OCI-LY7 (cell line): Measurements from ENCODE around the gene REXO1. TPM values are rescaled to one million over a fixed set of nuclear protein-coding genes. Genes with fewer than 3 reads are reported as not detected.

Source experiments
- BruUV-seq: library from RNA; stranded (reverse); fragments of 400-500 nt; replicated peaks from 2 replicates; lab custom pipeline; 2021; lab: Mats Ljungman, UMichigan
- CTCF ChIA-PET: fragments of 300-600 bp; sonication (Branson Sonifier 250); formaldehyde crosslinking; loops from one replicate; lab custom pipeline; 2022; ENCODE audit warnings: antibody characterized with exemption; ENCODE audit not compliant: unreplicated experiment; lab: Charles Lee
- POLR2A ChIA-PET: fragments of 300-600 bp; sonication (Branson Sonifier 250); formaldehyde crosslinking; loops from one replicate; lab custom pipeline; 2022; ENCODE audit warnings: antibody characterized with exemption; lab: Charles Lee
- DNase-seq: peaks from one replicate; pipeline ENCODE4 v3.0.0-alpha.2; 2015; ENCODE audit warnings: low spot score
- H2AFZ ChIP-seq: fragments of 200-600 bp; sonication (generic), shearing (Covaris generic); 2 replicates; pipeline ENCODE4 v1.6.1; 2014; ENCODE audit warnings: mild to moderate bottlenecking, antibody characterized with exemption, low read length, moderate library complexity
- H3K27ac ChIP-seq: fragments of 200-600 bp; sonication (generic); 2 replicates; pipeline ENCODE4 v1.5.1; 2014; ENCODE audit warnings: mixed run types, low read depth, mild to moderate bottlenecking, moderate library complexity, low read length, inconsistent platforms; ENCODE audit not compliant: poor library complexity, severe bottlenecking
- H3K36me3 ChIP-seq: fragments of 200-600 bp; sonication (generic); 2 replicates; pipeline ENCODE4 v1.6.1; 2014; ENCODE audit warnings: mild to moderate bottlenecking, antibody characterized with exemption, low read length, moderate library complexity, mixed read lengths; ENCODE audit not compliant: insufficient read depth
- H3K4me1 ChIP-seq: fragments of 200-600 bp; sonication (generic); 2 replicates; pipeline ENCODE4 v1.5.1; 2014; ENCODE audit warnings: mild to moderate bottlenecking, low read length; ENCODE audit not compliant: insufficient read depth, poor library complexity, severe bottlenecking
- H3K4me2 ChIP-seq: fragments of 200-600 bp; sonication (generic); 2 replicates; pipeline ENCODE4 v1.6.1; 2014; ENCODE audit warnings: mild to moderate bottlenecking, low read length
- H3K4me3 ChIP-seq: fragments of 200-600 bp; sonication (generic); 2 replicates; pipeline ENCODE4 v1.5.1; 2014; ENCODE audit warnings: mild to moderate bottlenecking, low read depth, low read length; ENCODE audit not compliant: poor library complexity, severe bottlenecking
- H3K79me2 ChIP-seq: fragments of 200-600 bp; sonication (generic); 2 replicates; pipeline ENCODE4 v1.6.1; 2016; ENCODE audit warnings: low read depth, mild to moderate bottlenecking, low read length, moderate library complexity, mixed read lengths; ENCODE audit not compliant: insufficient read depth
- H3K9me2 ChIP-seq: fragments of 200-600 bp; sonication (generic); 2 replicates; pipeline ENCODE4 v1.6.1; 2016; ENCODE audit warnings: mild to moderate bottlenecking, low read length, mixed read lengths; ENCODE audit not compliant: insufficient read depth
- H3K9me3 ChIP-seq: fragments of 200-600 bp; sonication (generic); 2 replicates; pipeline ENCODE4 v1.6.1; 2014; ENCODE audit warnings: mild to moderate bottlenecking, mixed run types, low read length, mixed read lengths
- H4K20me1 ChIP-seq: fragments of 200-600 bp; sonication (generic); 2 replicates; pipeline ENCODE4 v1.6.1; 2014; ENCODE audit warnings: mild to moderate bottlenecking, antibody characterized with exemption, low read length, moderate library complexity, mixed read lengths; ENCODE audit not compliant: insufficient read depth
- CTCF ChIP-seq: fragments of 200-600 bp; sonication (generic); conservative IDR thresholded peaks from 2 replicates; pipeline ENCODE4 v1.5.1; 2014; ENCODE audit warnings: mild to moderate bottlenecking, antibody characterized with exemption, low read length, moderate library complexity, mixed read lengths
- EZH2phosphoT487 ChIP-seq: fragments of 200-600 bp; sonication (generic); IDR thresholded peaks from 2 replicates; pipeline ENCODE4 v1.6.1; 2018; ENCODE audit warnings: low read depth, borderline replicate concordance, mild to moderate bottlenecking, mixed run types, antibody characterized with exemption, low read length, moderate library complexity, mixed read lengths
- intact Hi-C: fragments of 100-400 bp; cut with micrococcal nuclease; formaldehyde crosslinking; loops from one replicate; pipeline ENCODE4 v1.10.0; 2022; ENCODE audit not compliant: unreplicated experiment
- total RNA-seq, 2 experiments: library from RNA; depleted of rRNA in 1 of 2; stranded (reverse); fragments of >200 nt in 1 of 2; shearing (Covaris generic) in 1 of 2; gene quantifications; 2 replicates each; pipeline ENCODE4 v1.2.3, GENCODE V29; 2014 to 2022

Gene REXO1
- total RNA-seq, 2 experiments from 2014 or later: 24.0 to 52.8 TPM

DNA sequence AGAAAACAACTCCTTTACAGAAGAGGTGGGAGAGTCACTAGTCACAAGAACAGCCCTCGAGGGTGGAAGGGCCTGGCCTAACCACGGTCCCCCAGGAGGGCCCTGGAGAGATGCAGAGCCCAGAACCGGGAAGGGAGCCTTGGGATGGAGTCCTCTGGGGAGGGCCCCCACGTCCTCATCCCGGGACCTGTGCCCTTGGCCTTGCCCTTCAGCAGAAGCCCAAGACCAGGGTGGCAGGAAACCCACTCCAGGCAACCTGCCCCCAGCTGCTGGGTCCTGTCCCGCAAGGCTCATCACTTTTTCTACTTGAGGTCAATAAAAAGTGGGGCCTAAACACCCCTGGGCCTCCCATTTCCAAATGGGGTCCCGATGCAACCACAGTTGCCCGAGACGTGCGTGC lies 33.9 kb downstream of the REXO1 start:
- Histone ChIP-seq H2AFZ (no peak overlapping the region), H3K36me3 (peaks cover 40% of the 10 kb centered on the region; the same call in 1 of the 2 replicates), H3K4me1 (peaks cover 18% of the 10 kb centered on the region), H3K4me2 (no peak overlapping the region), H3K9me2 (no peaks in the 10 kb centered on the region), H3K27ac (no peak overlapping the region), H3K4me3 (no peak overlapping the region), H3K9me3 (no peaks in the 10 kb centered on the region), H3K79me2 (no peaks in the 10 kb centered on the region), H4K20me1 (no peaks in the 10 kb centered on the region)
- TF ChIP-seq CTCF (no peak), EZH2phosphoT487 (no peak)
- intact Hi-C loops: loop anchor here (5.0 kb wide), 1 partner anchor 207 kb away; the partner anchor contains the start of gene UQCR11
- DNase-seq: no peak
- CTCF ChIA-PET: interaction anchor here (0.5 kb wide), 1 partner anchor 12 kb away, joined by 7 read pairs; no protein-coding TSS in a partner anchor
- BruUV-seq: no TSS peak
- POLR2A ChIA-PET: no interaction called here

DNA sequence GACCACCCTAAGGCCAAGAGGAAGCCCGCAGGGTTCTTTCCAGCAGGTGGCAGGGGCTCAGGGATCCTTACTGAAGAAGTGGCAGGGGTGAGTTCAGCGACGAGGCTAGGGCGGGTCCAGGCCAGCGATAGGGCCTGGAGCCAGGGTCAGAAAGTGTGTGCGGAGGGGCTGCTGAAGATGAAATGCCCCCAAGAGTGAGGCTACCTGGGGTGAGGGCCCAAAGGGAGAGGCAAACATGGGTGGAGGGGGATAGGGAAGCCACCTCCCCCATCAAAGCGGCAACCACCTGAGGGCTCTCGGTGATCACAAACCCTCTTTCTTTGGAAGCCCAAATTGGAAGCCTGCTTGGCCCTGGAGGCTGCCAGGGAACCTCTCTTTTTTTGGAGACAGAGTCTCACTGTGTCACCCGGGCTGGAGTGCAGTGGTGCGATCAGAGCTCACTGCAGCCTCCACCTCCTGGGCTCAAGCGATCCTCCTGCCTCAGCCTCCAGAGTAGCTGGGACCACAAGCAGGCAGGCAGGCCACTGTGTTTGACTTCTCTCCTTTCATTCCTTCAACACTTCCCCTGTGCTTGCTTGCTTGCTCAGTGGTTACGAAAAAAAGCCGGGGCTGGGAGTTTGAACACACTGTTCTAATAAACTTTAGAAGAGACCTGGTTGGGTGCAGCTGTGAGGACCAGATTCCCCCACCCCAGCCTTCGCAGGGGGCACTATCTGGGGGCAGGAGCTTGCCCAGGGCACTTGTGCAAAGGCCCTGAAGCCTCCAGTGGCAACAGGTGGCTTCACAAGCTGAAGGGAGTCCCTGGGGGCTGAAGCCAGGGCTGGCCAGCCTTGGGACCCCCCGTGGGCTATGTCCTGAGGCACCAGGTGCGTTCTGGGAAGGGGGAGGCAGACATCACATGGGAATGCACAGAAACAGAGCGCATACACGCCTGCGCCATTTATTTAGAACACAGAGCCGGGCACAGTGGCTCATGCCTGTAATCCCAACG lies 34.8 kb downstream of the REXO1 start:
- H2AFZ ChIP-seq: no peak overlapping the region; the same call in 1 of the 2 replicates
- POLR2A ChIA-PET: no interaction called here
- intact Hi-C loops: loop anchor here (1.0 to 5.0 kb wide), 2 partner anchors 38 to 206 kb away; partner anchors contain the start of gene UQCR11

More for the DNA sequence above, 34.8 kb downstream of the REXO1 start:
- Histone ChIP-seq H3K4me1 (peaks cover 18% of the 10 kb centered on the region), H3K79me2 (no peaks in the 10 kb centered on the region), H3K27ac (peak overlapping the region; percentile 67), H3K4me3 (peak overlapping the region; percentile 69), H4K20me1 (no peaks in the 10 kb centered on the region), H3K36me3 (peaks cover 32% of the 10 kb centered on the region; the same call in 1 of the 2 replicates), H3K9me3 (no peaks in the 10 kb centered on the region), H3K4me2 (peak overlapping the region; percentile 86), H3K9me2 (no peaks in the 10 kb centered on the region)
- no TSS peak for BruUV-seq
- no peak for DNase-seq
- CTCF ChIA-PET: no interaction called here
- TF ChIP-seq CTCF: no peak; the same call in 1 of the 2 replicates
- TF ChIP-seq EZH2phosphoT487: no peak
